Fibroblast of mammary gland (primary cell): ENCODE data around the gene TRIM37.

Experiments
- DNase-seq: peaks from one replicate; pipeline ENCODE4 v3.0.0-alpha.2; 2010; ENCODE audit warnings: low read depth
- H3K4me3 ChIP-seq: 2 replicates; pipeline ENCODE4 v1.5.1; 2011; ENCODE audit warnings: low read depth, mild to moderate bottlenecking, low read length, moderate library complexity; ENCODE audit not compliant: control insufficient read depth
- TF ChIP-seq, protein P1 (sequence below): conservative IDR thresholded peaks from 2 replicates; pipeline ENCODE4 v1.5.1; 2011; ENCODE audit warnings: low read depth, low read length, inconsistent platforms; ENCODE audit not compliant: control insufficient read depth, insufficient read depth

The TRIM37 gene

DNA sequence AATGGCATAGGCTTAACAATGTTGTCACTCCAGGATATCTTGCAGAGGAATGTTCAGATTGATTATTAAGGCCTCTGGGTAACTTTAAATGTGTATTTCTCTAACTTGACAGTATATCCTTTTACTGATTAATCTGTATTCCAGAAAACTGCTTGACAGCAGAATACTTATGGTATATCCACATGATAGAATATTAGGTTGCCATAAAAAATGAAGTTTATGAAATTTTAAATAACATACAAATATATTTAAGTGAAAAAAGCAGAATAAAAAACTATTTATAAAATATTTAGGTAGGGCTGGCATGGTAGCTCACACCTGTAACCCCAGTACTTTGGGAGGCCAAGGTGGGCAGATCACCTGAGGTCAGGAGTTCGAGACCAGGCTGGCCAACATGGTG lies 106.7 kb downstream of the TRIM37 start:
- DNase-seq = no peak
- H3K4me3 ChIP-seq = no peak overlapping the region
- TF ChIP-seq, protein P1, sequence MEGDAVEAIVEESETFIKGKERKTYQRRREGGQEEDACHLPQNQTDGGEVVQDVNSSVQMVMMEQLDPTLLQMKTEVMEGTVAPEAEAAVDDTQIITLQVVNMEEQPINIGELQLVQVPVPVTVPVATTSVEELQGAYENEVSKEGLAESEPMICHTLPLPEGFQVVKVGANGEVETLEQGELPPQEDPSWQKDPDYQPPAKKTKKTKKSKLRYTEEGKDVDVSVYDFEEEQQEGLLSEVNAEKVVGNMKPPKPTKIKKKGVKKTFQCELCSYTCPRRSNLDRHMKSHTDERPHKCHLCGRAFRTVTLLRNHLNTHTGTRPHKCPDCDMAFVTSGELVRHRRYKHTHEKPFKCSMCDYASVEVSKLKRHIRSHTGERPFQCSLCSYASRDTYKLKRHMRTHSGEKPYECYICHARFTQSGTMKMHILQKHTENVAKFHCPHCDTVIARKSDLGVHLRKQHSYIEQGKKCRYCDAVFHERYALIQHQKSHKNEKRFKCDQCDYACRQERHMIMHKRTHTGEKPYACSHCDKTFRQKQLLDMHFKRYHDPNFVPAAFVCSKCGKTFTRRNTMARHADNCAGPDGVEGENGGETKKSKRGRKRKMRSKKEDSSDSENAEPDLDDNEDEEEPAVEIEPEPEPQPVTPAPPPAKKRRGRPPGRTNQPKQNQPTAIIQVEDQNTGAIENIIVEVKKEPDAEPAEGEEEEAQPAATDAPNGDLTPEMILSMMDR = no peak

GRCh38 chr17:58999500-58999899 lies 107.2 kb downstream of the TRIM37 start:
- no peak overlapping the region for H3K4me3 ChIP-seq
- DNase-seq = no peak
- TF ChIP-seq, protein P1 = no peak

- TF ChIP-seq, protein P1 = no peak
- H3K4me3 ChIP-seq = no peak overlapping the region
- no peak for DNase-seq
These were observed 107.8 kb downstream of the TRIM37 start for GRCh38 chr17:58998871-58999270.

DNA sequence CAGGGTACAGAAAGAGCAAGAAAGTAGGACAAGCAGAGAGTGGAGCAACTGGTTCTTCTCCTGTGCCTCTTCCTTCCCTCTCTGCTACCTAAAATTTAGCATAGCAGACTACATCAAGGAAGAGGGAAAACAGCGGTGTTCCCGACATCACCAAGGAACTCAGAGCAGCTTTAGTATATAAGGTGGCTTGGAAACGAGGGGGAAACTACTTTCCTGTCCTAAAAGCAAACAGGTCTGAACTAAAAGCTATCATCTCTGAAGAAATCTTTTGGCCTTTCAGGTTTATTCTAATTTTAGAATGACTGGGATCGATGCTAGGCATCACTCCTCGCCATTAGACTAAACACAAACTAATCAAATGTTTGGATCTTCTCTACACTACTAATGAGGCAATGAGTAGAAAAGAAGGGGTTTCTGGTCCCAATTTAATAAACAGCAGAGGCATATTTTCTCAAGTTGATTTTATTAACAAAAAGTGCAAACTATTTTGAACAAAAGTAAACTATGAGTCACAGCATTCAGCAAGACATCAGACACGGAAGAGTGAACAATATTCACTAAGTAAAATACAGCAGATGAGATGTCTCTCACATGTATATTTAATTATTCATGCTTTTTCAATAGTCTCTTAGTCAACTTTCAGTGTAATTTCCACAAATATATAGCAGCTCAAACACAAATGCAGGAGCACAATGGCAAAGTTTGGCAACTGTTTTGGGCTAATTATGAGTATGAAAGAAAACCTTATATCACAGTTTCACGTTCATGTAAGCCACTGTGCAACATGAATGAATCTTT lies 108.7 kb downstream of the TRIM37 start:
- TF ChIP-seq, protein P1 = no peak
- DNase-seq = no peak
- H3K4me3 ChIP-seq = no peak overlapping the region

GRCh38 chr17:58996968-58997367 lies 109.7 kb downstream of the TRIM37 start:
- H3K4me3 ChIP-seq = no peak overlapping the region
- TF ChIP-seq, protein P1 = no peak
- DNase-seq = no peak

DNA sequence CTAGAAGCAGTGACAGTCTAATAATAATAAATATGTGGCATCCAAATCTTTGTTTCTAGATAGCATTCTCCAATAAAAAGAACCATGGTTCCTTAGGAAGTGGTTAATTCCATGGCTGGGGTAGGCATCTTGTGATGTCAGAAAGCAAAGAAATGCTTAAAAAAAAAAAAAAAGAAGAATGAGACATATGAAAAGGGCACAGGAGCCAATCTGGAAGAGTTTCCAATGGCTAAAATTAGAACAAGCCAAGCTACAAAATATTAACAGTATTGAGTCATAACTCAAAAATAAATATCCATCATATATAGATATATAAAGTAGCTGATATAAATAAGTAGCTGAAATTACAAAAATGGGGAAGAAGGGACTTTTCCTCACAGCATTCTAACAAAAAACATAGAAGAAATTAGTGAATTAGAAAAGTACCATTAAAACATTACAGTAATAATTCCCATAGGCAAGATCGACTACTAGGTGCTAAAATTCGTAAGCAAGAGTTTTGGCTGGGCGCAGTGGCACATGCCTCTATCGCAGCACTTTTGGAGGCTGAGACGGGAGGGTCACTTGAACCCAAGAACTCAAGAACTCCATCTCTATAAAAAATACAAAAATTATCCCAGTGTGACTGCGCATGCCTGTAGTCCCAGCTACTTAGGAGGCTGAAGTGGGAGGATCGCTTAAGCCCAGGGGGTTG lies 111.3 kb downstream of the TRIM37 start:
- TF ChIP-seq, protein P1 = no peak
- no peak overlapping the region for H3K4me3 ChIP-seq
- no peak for DNase-seq

- no peak for DNase-seq
- H3K4me3 ChIP-seq = no peak overlapping the region
These were observed 113.4 kb downstream of the TRIM37 start for GRCh38 chr17:58993311-58993710.

More at GRCh38 chr17:58993311-58993710, 113.4 kb downstream of the TRIM37 start:
- TF ChIP-seq, protein P1 = no peak
